Psoas muscle (tissue), 8 donors: ENCODE measurements around the gene LSM10. TPM values are rescaled to one million over a fixed set of nuclear protein-coding genes. Genes with fewer than 3 reads are reported as not detected.

Experiments used
- ATAC-seq, 4 donors: fragments of 200-7000 bp; cut with Tn5 transposase; one replicate each; pipeline ENCODE4 v1.9.1; 2020; ENCODE audit warnings: moderate library complexity in 3 of 4, mild to moderate bottlenecking in 2 of 4
- DNase-seq, 2 donors: peaks; one replicate each; pipeline ENCODE4 v3.0.0-alpha.2; 2020
- H3K27ac ChIP-seq: fragments of 200-600 bp; one replicate; pipeline ENCODE4 v1.8.0; 2022
- H3K27me3 ChIP-seq, 3 donors: fragments of 200-600 bp in 1 of 3; one replicate each; pipeline versions ENCODE4 v1.6.1 to v1.8.0; 2013 to 2022; ENCODE audit warnings: low read length in 2 of 3, mild to moderate bottlenecking in 2 of 3, moderate library complexity in 1 of 3; ENCODE audit not compliant: insufficient read depth in 3 of 3
- H3K36me3 ChIP-seq, 2 donors: fragments of 200-600 bp in 1 of 2; one replicate each; pipeline versions ENCODE4 v1.6.1 to v1.8.0; 2013 to 2022; ENCODE audit warnings: low read depth in 1 of 2, mild to moderate bottlenecking in 1 of 2, moderate library complexity in 1 of 2; ENCODE audit not compliant: insufficient read depth in 1 of 2
- H3K4me1 ChIP-seq: fragments of 200-600 bp; one replicate; pipeline ENCODE4 v1.8.0; 2022
- H3K4me3 ChIP-seq: fragments of 200-600 bp; one replicate; pipeline ENCODE4 v1.8.0; 2022; ENCODE audit warnings: mild to moderate bottlenecking
- H3K9me3 ChIP-seq: fragments of 200-600 bp; one replicate; pipeline ENCODE4 v1.8.0; 2022
- WGBS, 3 donors: extraction: QIAGEN DNeasy Blood & Tissue Kit; methylation state at CpG; one replicate each; pipeline versions ENCODE4 v1.1.6 to v1.1.7; 2013; 5-methylcytosine and 5-hydroxymethylcytosine counted together
- intact Hi-C, 2 donors: fragments of 100-400 bp; cut with DNase I; formaldehyde crosslinking; loops; one replicate each; pipeline versions ENCODE4 v1.11.0 to v1.14.2; 2022
- polyA plus RNA-seq, 3 donors: library from polyadenylated mRNA; stranded (reverse); fragments of 200-250 nt; gene quantifications; one replicate each; pipeline ENCODE4 v1.2.3, GENCODE V29; 2013
- total RNA-seq, 4 donors: library from RNA; stranded (reverse); fragmentation: NEBNext Ultra II Directional in 2 of 4; extraction: Animal tissue kit (Norgen Biotek cat#: 25700) in 2 of 4; gene quantifications; one replicate each; pipeline versions ENCODE4 v1.2.1 to v1.2.4, GENCODE V29; 2021 to 2023
- TF ChIP-seq, protein P1 (sequence below): fragments of 200-600 bp; IDR thresholded peaks from one replicate; pipeline ENCODE4 v1.8.0; 2022; ENCODE audit warnings: antibody characterized with exemption
- donor health status: healthy with polysubstance abuse.
- donor health status: DM: no; HTN: no; CAD: no; lungs with moderate emphysema.
- donor health status: Bipolar disorder and iron deficiency.
- donor health status: healthy.
- donor health status: DM: yes; HTN: yes; CAD: no.
- donor health status: DM: no; HTN: no; CAD: no.
- donor health status: DM: no; HTN: no; CAD: no.
- donor health status: DM: yes; HTN: yes; CAD: no.

LSM10 gene
- total and polyA plus RNA-seq, 7 donors, result 80.3 to 246 (median 102) TPM

DNA sequence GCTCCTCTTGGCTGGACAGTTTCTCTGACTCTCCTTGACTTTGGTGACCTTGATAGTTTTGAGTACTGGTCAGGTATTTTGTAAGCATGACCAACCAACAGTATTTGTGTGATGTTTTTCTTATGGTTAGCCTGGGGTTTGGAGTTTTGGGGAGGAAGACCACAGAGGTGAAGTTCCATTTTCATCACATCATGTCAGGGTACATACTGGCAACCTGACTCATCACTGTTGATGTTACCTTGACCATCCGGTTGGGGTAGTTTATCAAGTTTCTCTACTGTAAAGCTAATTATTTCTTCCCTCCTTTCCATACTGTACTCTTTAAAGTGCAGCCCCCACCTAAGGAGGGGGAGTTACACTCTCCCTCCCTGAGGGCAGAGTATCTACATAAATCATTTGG is 39.1 kb upstream of the LSM10 start:
- Histone ChIP-seq H3K27ac (no peak overlapping the region), H3K4me1 (no peaks in the 10 kb centered on the region), H3K27me3 (no peaks in the 10 kb centered on the region), H3K36me3 (peaks cover under 1 to 29% of the 10 kb centered on the region in 2 donors), H3K4me3 (no peak overlapping the region), H3K9me3 (no peaks in the 10 kb centered on the region)
- 82 to 89% (median 87%) methylated on average over 1 of the region's 1 CpG for WGBS, 3 donors
- intact Hi-C loops, result no loop called here
- DNase-seq (no peak), ATAC-seq (no peak)
- TF ChIP-seq, protein P1, sequence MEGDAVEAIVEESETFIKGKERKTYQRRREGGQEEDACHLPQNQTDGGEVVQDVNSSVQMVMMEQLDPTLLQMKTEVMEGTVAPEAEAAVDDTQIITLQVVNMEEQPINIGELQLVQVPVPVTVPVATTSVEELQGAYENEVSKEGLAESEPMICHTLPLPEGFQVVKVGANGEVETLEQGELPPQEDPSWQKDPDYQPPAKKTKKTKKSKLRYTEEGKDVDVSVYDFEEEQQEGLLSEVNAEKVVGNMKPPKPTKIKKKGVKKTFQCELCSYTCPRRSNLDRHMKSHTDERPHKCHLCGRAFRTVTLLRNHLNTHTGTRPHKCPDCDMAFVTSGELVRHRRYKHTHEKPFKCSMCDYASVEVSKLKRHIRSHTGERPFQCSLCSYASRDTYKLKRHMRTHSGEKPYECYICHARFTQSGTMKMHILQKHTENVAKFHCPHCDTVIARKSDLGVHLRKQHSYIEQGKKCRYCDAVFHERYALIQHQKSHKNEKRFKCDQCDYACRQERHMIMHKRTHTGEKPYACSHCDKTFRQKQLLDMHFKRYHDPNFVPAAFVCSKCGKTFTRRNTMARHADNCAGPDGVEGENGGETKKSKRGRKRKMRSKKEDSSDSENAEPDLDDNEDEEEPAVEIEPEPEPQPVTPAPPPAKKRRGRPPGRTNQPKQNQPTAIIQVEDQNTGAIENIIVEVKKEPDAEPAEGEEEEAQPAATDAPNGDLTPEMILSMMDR, result no peak

DNA sequence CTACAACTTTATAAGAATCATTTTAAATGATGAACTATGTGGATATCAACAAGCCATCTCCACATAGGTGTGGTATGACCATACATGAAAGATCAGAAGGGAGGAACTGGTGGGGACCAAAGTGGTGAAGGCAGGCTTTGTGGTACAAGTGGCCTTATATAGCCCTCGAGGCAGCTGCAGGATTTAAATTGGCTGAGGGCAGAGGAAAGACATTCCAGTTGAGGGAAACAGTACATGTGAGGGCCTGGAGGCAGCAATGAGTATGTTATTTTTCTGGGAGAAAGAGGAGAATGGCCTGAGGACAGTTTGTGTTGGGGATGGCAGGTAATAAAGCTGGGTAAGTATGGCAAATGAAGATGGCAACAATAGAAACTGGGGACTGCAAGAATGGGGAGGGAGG is 35.4 kb upstream of the LSM10 start:
- H3K9me3 ChIP-seq, result no peaks in the 10 kb centered on the region
- no peak for DNase-seq
- no peaks in the 10 kb centered on the region for H3K4me1 ChIP-seq
- no peak for ATAC-seq
- intact Hi-C loops, result no loop called here
- peaks cover 3 to 29% of the 10 kb centered on the region in 2 donors for H3K36me3 ChIP-seq
- no peak overlapping the region for H3K27ac ChIP-seq
- H3K27me3 ChIP-seq, result no peaks in the 10 kb centered on the region
- TF ChIP-seq, protein P1, result no peak
- H3K4me3 ChIP-seq, result no peak overlapping the region
- WGBS, 3 donors, result 30 to 42% (median 38%) methylated on average over 1 of the region's 1 CpG

DNA sequence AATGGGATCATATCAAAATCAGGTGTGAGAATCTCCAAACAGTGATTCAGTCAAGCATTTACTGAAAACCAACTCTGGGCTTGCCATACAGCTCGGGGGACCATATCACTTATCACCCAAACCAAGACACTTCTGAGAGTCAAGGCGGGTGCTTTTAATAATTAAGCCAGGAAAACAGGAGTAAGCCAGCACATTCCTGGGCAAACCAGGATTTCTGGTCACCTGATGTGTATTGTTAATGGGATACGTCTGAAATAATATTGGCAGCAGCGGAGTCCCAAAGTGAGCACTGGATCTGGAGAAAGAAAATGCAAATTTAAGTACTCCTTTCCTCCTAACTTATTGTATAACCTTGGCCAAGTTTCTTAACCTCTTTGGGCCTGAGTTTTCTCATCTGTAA is 34.9 kb upstream of the LSM10 start:
- WGBS, 3 donors, result 75 to 80% (median 78%) methylated on average over 4 of the region's 4 CpGs
- intact Hi-C loops, result no loop called here
- ATAC-seq (no peak), DNase-seq (no peak)
- TF ChIP-seq, protein P1, result no peak
- H3K4me3 ChIP-seq, result no peak overlapping the region
- H3K27ac ChIP-seq, result no peak overlapping the region
- no peaks in the 10 kb centered on the region for H3K9me3 ChIP-seq
- no peaks in the 10 kb centered on the region for H3K27me3 ChIP-seq
- peaks cover 3 to 25% of the 10 kb centered on the region in 2 donors for H3K36me3 ChIP-seq
- H3K4me1 ChIP-seq, result no peaks in the 10 kb centered on the region

DNA sequence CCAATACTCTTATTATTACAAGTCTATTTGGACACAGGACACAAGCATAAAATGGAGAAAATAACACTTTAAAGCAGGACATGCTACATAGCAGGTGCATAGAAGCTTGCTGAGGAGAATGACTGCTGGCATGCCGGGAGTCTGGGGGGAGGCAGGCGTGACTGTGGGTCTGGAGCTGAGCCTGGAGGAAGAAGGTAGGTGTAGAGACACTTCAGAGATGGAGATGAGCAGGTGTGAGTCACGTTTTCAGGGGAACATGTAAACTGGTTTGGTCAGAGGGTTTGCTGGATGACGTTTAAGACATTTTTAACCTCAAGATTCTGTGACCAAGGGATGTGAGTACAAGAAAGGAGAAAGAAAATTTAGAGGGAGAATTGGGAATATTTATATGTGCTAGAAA is 28.1 kb upstream of the LSM10 start:
- Histone ChIP-seq H3K27ac (no peak overlapping the region), H3K4me1 (no peaks in the 10 kb centered on the region), H3K9me3 (no peaks in the 10 kb centered on the region), H3K4me3 (no peak overlapping the region), H3K27me3 (no peaks in the 10 kb centered on the region), H3K36me3 (peaks cover 0 to 20% of the 10 kb centered on the region in 2 donors)
- TF ChIP-seq, protein P1, result no peak
- intact Hi-C loops, result loop anchor here (10.0 kb wide), 2 partner anchors 211 to 331 kb away; no protein-coding TSS in a partner anchor
- no peak for DNase-seq
- no peak for ATAC-seq
- WGBS, 3 donors, result 67 to 78% (median 68%) methylated on average over 4 of the region's 4 CpGs

DNA sequence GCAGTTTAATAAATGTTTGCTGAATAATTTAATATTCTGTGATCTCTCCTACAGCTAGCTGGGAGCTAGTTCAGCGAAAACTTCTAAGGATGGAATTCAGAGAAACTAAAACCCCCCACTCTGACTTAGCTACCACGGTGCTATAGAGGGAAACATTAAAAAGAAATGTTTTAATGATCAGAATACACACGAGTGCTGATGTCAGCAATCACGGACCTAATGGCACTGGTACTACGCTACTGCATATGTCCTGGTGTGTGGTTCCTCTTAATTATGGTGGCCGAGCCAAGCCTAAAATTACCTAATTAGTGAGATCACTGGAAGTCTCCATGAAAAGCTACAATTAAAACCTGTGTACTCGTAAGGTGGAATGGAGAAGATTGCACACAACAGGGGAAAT is 23.9 kb upstream of the LSM10 start:
- Histone ChIP-seq H3K36me3 (peaks cover 0 to 19% of the 10 kb centered on the region in 2 donors), H3K4me1 (peaks cover 23% of the 10 kb centered on the region), H3K27ac (no peak overlapping the region), H3K4me3 (no peak overlapping the region), H3K9me3 (no peaks in the 10 kb centered on the region), H3K27me3 (no peaks in the 10 kb centered on the region)
- no peak for ATAC-seq
- WGBS, 3 donors, result 84 to 91% (median 86%) methylated on average over 7 of the region's 7 CpGs
- intact Hi-C loops, result loop anchor here (2.0 to 10.0 kb wide), 7 partner anchors 79 to 327 kb away; partner anchors contain the start of genes SH3D21 (in 1 of the 2) and TRAPPC3 (in 1 of the 2)
- DNase-seq, result no peak
- TF ChIP-seq, protein P1, result no peak
